HG02588 (cell line): ENCODE measurements around the gene ZBTB8B.
"Not testable (repeated sequence)": the region's sequence is repeated elsewhere in the genome, so short reads cannot be mapped to it uniquely, and the experiment has no call there.

ENCODE experiments used
- ATAC-seq: cut with Tn5 transposase; IDR thresholded peaks from one replicate; pipeline ENCODE4 v1.9.1; 2021; ENCODE audit warnings: mild to moderate bottlenecking, moderate library complexity; ENCODE audit not compliant: unreplicated experiment

Gene ZBTB8B

DNA sequence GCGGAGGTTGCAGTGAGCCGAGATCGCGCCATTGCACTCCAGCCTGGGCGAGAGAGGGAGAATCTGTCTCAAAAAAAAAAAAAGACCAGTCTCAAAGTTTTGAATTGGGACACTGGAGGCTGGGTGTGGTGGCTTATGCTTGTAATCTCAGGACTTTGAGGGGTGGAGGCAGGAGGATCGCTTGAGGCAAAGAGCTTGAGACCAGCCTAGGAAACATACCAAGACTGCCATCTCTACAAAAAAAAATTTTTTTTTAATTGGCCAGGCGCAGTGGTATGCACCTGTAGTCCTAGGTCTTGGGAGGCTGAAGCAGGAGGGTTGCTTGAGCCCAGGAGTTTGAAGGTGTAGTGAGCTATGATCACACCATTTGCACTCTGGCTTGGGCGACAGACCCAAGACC lies 3.9 kb downstream of the ZBTB8B start:
- ATAC-seq = no peak

- no peak for ATAC-seq
Observed at GRCh38 chr1:32470431-32470830, 5.6 kb downstream of the ZBTB8B start.

DNA sequence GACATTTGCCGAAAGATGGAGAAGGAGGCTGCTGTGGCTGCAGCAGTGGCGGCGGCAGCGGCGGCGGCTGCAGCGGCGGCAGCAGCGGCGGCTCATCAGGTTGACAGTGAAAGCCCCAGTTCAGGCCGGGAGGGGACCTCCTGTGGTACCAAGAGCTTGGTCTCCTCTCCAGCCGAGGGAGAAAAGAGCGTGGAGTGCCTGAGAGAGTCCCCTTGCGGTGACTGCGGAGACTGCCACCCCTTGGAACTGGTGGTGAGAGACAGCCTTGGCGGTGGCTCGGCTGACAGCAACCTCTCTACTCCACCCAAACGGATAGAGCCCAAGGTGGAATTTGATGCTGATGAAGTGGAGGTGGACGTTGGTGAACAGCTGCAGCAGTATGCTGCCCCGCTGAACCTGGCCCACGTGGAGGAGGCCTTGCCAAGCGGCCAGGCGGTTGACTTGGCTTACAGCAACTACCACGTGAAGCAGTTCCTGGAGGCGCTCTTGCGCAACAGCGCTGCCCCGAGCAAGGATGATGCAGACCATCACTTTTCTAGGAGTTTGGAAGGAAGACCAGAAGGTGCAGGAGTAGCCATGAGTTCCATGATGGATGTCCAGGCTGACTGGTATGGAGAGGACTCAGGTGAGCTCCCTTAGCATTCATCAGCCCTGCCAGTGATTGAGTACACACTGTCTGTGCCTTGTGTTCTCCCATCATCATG lies 6.3 kb downstream of the ZBTB8B start:
- ATAC-seq = no peak

DNA sequence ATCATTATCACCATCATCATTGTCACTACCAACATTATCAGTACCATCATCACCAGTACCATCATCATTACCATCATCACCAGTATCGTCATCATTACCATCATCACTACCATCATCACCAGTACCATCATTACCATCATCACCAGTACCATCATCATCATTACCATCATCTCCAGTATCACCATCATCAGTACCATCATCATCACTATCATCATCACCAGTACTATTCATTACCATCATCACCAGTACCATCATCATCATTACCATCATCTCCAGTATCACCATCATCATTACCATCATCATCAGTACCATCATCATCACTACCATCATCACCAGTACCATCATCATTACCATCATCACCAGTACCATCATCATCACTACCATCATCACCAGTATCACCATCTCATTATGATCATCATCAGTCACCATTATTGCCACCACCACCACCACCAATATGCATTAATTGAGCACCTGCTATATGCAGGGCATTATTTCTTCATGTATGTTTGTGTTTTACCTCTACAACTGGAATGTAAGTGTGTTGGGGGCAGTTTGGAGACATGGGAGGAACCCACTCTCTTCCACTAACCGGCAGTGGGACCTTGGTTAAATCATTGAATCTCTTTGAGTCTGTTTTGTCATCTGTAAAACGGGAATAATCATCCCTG lies 7.0 kb downstream of the ZBTB8B start:
- no peak for ATAC-seq

DNA sequence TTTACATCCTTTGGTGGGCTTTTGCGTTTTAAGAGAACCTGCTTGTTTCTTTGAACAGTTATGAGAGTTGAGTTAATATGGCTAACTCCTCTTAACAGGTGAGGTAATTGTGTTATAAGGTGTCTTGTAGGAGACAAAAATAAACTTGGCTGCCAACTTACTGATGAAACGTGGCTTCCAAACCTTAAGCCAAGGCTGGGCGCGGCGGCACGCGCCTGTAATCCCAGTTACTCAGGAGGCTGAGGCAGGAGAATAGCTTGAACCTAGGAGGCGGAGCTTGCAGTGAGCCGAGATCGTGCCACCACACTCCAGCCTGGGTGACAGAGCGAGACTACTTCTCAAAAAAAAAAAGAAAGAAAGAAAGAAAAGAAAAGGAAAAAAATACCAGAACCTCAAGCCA lies 8.1 kb downstream of the ZBTB8B start:
- ATAC-seq = not testable (repeated sequence)

DNA sequence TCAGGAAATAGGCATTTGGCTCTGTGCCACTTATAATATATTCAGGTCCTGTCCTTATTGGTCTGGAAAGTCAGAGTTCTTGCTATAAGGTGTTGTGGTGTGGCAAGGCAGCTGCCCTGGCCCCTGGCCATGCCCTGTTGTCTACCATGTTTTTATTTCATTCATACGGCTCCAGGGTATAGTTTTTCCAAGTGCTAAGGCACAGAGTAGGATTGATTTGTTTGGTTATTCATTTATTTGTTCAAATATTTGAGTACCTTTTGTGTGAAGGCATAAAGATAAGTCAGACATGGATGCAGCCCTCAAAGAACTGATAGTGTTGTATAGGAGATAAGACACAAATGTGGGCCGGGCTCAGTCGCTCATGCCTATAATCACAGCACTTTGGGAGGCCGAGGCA lies 10.1 kb downstream of the ZBTB8B start:
- ATAC-seq = no peak

GRCh38 chr1:32480003-32480402 lies 15.1 kb downstream of the ZBTB8B start:
- no peak for ATAC-seq

DNA sequence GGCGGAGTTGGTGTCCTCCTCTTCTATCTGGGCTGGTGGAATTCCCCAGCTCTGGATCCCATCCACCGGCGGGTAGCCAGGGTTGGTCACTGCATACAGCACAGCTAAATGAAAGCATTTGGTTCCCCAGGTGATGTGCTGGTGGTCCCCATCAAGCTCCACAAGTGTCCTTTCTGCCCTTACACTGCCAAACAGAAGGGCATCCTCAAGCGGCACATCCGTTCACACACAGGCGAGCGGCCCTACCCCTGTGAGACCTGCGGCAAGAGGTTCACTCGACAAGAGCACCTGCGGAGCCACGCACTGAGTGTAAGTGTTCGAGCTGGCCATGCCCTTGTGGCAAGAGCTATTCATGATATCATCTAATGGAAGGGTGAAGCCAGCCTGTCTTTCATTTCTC lies 15.9 kb downstream of the ZBTB8B start:
- ATAC-seq = no peak

GRCh38 chr1:32481788-32482187 lies 16.9 kb downstream of the ZBTB8B start:
- not testable (repeated sequence) for ATAC-seq

- ATAC-seq = no peak
Observed at GRCh38 chr1:32485554-32486255, 20.8 kb downstream of the ZBTB8B start.

- ATAC-seq = no peak
Observed at GRCh38 chr1:32486463-32487113, 21.7 kb downstream of the ZBTB8B start.

DNA sequence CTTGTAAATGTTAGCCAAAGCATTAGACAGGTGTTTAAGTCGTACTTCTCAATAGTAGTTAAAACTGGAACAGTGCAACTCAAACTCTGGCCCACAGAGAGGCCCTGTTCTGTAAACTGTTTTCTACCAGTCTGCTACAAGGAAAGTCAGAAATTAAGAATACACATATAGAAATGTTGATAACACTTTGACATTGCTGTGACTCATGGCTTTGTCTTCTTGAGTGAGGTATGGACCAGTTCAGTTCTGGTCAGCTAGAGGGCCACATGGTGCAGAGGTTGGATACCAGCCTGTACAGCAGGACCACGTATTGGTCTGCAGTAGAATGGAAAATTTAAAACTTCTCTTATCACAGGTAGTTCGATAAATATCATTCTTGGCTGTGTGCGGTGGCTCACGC lies 22.3 kb downstream of the ZBTB8B start:
- no peak for ATAC-seq

- no peak for ATAC-seq
Observed at GRCh38 chr1:32489774-32490454, 25.0 kb downstream of the ZBTB8B start.

- no peak for ATAC-seq
Observed at GRCh38 chr1:32491386-32491785, 26.5 kb downstream of the ZBTB8B start.

GRCh38 chr1:32494196-32494595 lies 29.3 kb downstream of the ZBTB8B start:
- no peak for ATAC-seq

DNA sequence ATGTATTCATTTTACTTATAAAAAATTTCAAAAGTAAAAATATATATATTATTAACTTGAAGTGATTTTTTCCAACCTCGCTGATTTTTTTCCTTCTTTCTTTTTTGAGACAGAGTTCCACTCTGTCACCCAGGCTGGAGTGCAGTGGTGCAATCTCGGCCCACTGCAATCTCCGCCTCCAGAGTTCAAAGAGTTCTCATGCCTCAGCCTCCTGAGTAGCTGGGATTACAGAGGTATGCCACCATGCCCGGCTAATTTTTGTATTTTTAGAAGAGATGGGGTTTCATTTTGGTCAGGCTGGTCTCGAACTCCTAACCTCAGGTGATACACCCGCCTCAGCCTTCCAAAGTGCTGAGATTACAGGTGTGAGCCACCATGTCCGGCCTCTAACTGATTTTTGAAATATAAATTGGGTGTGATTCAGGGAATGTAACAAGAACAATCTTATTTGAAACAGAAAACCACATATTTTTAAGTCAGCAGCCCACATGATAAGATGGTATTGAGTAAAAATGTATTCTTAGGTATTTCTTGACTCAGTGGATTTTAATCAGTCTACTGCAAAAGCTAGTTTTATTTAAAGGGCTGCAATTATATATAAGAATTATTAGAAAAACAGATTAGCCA lies 30.0 kb downstream of the ZBTB8B start:
- no peak for ATAC-seq

- ATAC-seq = no peak
Observed at GRCh38 chr1:32496127-32496526, 31.3 kb downstream of the ZBTB8B start.

DNA sequence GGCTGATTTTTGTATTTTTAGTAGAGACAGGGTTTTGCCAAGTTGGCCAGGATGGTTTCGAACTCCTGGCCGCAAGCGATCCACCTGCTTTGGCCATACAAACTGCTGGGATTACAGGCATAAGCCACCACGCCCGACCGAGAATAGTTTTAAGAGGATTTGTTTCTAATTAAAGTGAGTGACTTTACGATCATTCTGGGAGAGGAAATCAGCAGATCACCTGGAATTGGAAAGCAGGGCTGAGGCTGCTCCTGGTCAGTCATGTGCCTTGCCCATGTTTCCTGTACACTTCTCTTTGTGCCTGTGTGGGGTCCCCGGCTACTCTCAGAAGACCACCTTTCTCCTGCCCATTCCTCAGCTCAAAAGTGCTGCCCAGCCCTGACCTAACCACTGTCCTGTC lies 33.9 kb downstream of the ZBTB8B start:
- ATAC-seq = no peak

- ATAC-seq = peak; percentile 56
Observed at GRCh38 chr1:32500387-32501209, 35.7 kb downstream of the ZBTB8B start.

- no peak for ATAC-seq
Observed at GRCh38 chr1:32501865-32502264, 37.0 kb downstream of the ZBTB8B start.
